ENCODE results near the gene ISL2. TPM values are rescaled to one million over a fixed set of nuclear protein-coding genes. Genes with fewer than 3 reads are reported as not detected.
A peak's percentile ranks its signal among the peaks of the same experiment; 100 is the strongest.

The ISL2 gene
- total and polyA plus RNA-seq, 2 of the 13 experiments (the other 11 are each of a cell fraction or from before 2014, with no cell fraction given) = 4.3 to 5.1 TPM

DNA sequence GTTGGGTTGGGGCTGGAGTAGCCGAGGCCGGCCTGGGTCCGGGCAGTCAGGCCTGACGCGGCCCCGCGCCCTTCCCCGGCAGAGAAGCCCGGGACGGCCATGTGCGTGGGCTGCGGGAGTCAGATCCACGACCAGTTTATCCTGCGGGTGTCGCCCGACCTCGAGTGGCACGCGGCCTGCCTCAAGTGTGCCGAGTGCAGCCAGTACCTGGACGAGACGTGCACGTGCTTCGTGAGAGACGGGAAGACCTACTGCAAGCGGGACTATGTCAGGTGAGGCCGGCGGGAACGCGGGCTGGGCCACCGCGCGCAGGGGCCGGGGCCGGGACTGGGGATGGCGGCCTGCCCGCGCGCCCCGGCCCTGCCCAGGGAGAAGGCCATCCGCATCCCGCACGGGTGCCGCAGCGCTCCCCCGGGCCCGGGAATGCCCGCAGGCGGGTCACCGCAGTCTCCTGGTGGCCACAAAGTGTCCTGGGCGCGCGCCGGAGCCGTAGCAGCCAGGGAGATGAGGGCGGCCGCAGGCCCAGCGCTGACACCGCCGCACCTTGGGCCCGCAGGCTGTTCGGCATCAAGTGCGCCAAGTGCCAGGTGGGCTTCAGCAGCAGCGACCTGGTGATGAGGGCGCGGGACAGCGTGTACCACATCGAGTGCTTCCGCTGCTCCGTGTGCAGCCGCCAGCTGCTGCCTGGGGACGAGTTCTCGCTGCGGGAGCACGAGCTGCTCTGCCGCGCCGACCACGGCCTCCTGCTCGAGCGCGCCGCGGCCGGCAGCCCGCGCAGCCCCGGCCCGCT lies 1.3 kb downstream of the ISL2 start:
- Histone ChIP-seq H3K4me2 (ENCODE audit: low read depth, low read length) (peak overlapping the region; percentile 95), H3K9me3 (ENCODE audit: low read length) (no peaks in the 10 kb centered on the region), H3K27me3 (ENCODE audit: control insufficient read depth in 1 of 2, insufficient read depth in 2 of 2, low read length in 2 of 2) (no peaks in the 10 kb centered on the region; a peak in 1 of 5 replicates), H4K20me1 (ENCODE audit: insufficient read depth, low read length) (peaks cover 8% of the 10 kb centered on the region; the same call in 1 of the 2 replicates), H3K79me2 (ENCODE audit: insufficient read depth, low read length) (peaks cover 31% of the 10 kb centered on the region), H3K4me1 (ENCODE audit: insufficient read depth, low read length) (peaks cover 43% of the 10 kb centered on the region), H3K9ac (ENCODE audit: insufficient read depth, low read depth, low read length) (peak overlapping the region; percentile 84), H3K36me3 (replicated peaks in 1 of 2; ENCODE audit: control insufficient read depth in 1 of 2, insufficient read depth in 2 of 2, low read length in 2 of 2) (peaks cover 6 to 19% of the 10 kb centered on the region in 2 experiments; a peak in 4 of 5 replicates), H3K27ac (ENCODE audit: extremely low read length, insufficient read depth, low read length) (peak overlapping the region; percentile 75), H3K4me3 (replicated peaks in 1 of 3; ENCODE audit: insufficient read depth in 1 of 3, low read depth in 2 of 3, low read length in 3 of 3) (peak overlapping the region; percentile 77 to 93 (median 93)), H2AFZ (ENCODE audit: low read length) (peak overlapping the region; percentile 66)
- CTCF ChIA-PET (ENCODE audit: low intra/inter-chr PET ratio, low total read pairs) = no interaction called here
- in situ Hi-C loops (cut with HindIII; ENCODE audit: extremely low pct_ligation_motif_present, low pct_unique_long_range_greater_than_20kb) (no loop called here), intact Hi-C loops (cut with micrococcal nuclease; ENCODE audit: unreplicated experiment) (loop anchor here (5.0 to 10.0 kb wide), 3 partner anchors 36 to 529 kb away; no protein-coding TSS in a partner anchor)
- POLR2A ChIA-PET = interaction anchor here (2.0 to 5.5 kb wide), 5 partner anchors 8 to 142 kb away, joined by 7 to 132 read pairs (median 15); partner anchors contain the start of gene ETFA
- DNase-seq (ENCODE audit: low spot score) (no peak), FAIRE-seq (no peak), ATAC-seq (peak; percentile 19)
- WGBS (ENCODE audit: low lambda C conversion rate) = 0% methylated on average over 5 of the region's 89 CpGs
- BruUV-seq (replicated peaks) = no TSS peak
- TF ChIP-seq BORCS8-MEF2B (CRISPR knock-in tag; IDR thresholded peaks at IDR 0.05) = peak; percentile 75; the same call in 1 of the 2 replicates
- no peak for TF ChIP-seq JUN (CRISPR knock-in tag; IDR thresholded peaks at IDR 0.05)
- no peak for TF ChIP-seq HOXA7 (CRISPR knock-in tag; IDR thresholded peaks at IDR 0.05)
- TF ChIP-seq ZNF883 (CRISPR knock-in tag; IDR thresholded peaks at IDR 0.05; ENCODE audit: not compliant biosample characterization) = no peak
- TF ChIP-seq, protein P1, sequence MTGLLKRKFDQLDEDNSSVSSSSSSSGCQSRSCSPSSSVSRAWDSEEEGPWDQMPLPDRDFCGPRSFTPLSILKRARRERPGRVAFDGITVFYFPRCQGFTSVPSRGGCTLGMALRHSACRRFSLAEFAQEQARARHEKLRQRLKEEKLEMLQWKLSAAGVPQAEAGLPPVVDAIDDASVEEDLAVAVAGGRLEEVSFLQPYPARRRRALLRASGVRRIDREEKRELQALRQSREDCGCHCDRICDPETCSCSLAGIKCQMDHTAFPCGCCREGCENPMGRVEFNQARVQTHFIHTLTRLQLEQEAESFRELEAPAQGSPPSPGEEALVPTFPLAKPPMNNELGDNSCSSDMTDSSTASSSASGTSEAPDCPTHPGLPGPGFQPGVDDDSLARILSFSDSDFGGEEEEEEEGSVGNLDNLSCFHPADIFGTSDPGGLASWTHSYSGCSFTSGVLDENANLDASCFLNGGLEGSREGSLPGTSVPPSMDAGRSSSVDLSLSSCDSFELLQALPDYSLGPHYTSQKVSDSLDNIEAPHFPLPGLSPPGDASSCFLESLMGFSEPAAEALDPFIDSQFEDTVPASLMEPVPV (CRISPR knock-in tag; IDR thresholded peaks at IDR 0.05) = peak; percentile 89
- peak; percentile 25; the same call in 1 of the 2 replicates for TF ChIP-seq TGIF2 (CRISPR knock-in tag; IDR thresholded peaks at IDR 0.05)
- TF ChIP-seq CENPX (CRISPR knock-in tag; IDR thresholded peaks at IDR 0.05) = no peak
- TF ChIP-seq ZNF367 (CRISPR knock-in tag; IDR thresholded peaks at IDR 0.05; ENCODE audit: borderline replicate concordance) = peak; percentile 48; the same call in 1 of the 2 replicates
- TF ChIP-seq ZBTB8A (CRISPR knock-in tag; IDR thresholded peaks at IDR 0.05; ENCODE audit: borderline replicate concordance, low read depth) = no peak
- no peak for TF ChIP-seq PLSCR1 (CRISPR knock-in tag; IDR thresholded peaks at IDR 0.05; ENCODE audit: borderline replicate concordance)
- TF ChIP-seq, protein P2, sequence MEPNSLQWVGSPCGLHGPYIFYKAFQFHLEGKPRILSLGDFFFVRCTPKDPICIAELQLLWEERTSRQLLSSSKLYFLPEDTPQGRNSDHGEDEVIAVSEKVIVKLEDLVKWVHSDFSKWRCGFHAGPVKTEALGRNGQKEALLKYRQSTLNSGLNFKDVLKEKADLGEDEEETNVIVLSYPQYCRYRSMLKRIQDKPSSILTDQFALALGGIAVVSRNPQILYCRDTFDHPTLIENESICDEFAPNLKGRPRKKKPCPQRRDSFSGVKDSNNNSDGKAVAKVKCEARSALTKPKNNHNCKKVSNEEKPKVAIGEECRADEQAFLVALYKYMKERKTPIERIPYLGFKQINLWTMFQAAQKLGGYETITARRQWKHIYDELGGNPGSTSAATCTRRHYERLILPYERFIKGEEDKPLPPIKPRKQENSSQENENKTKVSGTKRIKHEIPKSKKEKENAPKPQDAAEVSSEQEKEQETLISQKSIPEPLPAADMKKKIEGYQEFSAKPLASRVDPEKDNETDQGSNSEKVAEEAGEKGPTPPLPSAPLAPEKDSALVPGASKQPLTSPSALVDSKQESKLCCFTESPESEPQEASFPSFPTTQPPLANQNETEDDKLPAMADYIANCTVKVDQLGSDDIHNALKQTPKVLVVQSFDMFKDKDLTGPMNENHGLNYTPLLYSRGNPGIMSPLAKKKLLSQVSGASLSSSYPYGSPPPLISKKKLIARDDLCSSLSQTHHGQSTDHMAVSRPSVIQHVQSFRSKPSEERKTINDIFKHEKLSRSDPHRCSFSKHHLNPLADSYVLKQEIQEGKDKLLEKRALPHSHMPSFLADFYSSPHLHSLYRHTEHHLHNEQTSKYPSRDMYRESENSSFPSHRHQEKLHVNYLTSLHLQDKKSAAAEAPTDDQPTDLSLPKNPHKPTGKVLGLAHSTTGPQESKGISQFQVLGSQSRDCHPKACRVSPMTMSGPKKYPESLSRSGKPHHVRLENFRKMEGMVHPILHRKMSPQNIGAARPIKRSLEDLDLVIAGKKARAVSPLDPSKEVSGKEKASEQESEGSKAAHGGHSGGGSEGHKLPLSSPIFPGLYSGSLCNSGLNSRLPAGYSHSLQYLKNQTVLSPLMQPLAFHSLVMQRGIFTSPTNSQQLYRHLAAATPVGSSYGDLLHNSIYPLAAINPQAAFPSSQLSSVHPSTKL (CRISPR knock-in tag; IDR thresholded peaks at IDR 0.05) = no peak
- no peak for TF ChIP-seq CHD2 (IDR thresholded peaks at IDR 0.05; ENCODE audit: low read depth, low read length)
